Measurements from ENCODE around the gene OPRD1.

Gene OPRD1

DNA sequence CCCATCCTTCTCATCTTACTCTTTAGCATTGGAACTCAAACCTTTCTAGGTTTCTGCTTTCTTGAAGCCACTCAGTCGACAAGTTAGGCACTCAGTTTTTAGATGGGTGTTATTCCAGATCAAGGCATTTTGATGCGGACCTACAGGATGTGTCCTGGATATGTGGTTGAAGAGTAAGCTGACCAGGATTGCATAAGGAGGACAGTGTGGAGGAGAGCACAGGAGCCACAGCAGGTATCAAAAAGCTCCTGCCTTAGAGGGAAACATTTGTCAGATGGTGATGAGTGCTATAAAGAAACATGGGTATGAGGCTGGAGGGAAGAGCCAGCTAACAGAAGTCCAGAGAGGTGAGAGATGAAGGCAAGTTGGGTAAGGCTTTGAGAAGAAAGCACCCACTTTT lies 33.9 kb upstream of the OPRD1 start:
- TF ChIP-seq, protein P1, sequence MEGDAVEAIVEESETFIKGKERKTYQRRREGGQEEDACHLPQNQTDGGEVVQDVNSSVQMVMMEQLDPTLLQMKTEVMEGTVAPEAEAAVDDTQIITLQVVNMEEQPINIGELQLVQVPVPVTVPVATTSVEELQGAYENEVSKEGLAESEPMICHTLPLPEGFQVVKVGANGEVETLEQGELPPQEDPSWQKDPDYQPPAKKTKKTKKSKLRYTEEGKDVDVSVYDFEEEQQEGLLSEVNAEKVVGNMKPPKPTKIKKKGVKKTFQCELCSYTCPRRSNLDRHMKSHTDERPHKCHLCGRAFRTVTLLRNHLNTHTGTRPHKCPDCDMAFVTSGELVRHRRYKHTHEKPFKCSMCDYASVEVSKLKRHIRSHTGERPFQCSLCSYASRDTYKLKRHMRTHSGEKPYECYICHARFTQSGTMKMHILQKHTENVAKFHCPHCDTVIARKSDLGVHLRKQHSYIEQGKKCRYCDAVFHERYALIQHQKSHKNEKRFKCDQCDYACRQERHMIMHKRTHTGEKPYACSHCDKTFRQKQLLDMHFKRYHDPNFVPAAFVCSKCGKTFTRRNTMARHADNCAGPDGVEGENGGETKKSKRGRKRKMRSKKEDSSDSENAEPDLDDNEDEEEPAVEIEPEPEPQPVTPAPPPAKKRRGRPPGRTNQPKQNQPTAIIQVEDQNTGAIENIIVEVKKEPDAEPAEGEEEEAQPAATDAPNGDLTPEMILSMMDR (IDR thresholded peaks at IDR 0.05) = no peak
- no peak overlapping the region for H3K27ac ChIP-seq
- DNase-seq (ENCODE audit: low spot score) = no peak
- no peak overlapping the region for H3K4me3 ChIP-seq

DNA sequence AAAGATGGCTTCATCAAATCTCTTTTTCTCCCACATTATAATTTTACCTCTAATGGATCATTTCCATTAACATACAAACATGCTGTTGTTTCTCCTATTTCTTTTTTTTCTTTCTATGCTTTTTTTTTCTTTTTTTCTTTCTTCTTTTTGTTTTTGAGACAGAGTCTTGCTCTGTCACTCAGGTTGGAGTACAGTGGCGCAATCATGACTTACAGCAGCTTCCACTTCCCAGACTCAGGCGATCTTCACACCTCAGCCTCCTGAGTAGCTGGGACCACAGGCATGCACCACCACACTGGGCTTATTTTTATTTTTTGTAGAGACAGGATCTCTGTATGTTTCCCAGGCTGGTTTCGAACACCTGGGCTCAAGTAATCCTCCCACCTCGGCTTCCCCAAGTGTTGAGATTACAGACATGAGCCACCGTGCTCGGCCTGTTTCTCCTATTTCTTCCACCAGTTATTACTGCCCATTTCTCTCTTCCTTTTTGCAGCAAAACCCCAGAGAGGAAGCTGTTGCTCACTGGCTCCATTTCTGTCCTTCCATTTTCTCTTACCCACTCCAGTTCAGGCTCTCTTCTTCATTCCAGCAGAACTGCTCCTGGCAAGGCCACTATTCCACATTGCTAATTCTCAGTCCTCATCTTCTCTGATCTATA lies 32.1 kb upstream of the OPRD1 start:
- TF ChIP-seq, protein P1 (IDR thresholded peaks at IDR 0.05) = no peak
- Histone ChIP-seq H3K4me3 (no peak overlapping the region), H3K27ac (no peak overlapping the region)
- no peak for DNase-seq (ENCODE audit: low spot score)

DNA sequence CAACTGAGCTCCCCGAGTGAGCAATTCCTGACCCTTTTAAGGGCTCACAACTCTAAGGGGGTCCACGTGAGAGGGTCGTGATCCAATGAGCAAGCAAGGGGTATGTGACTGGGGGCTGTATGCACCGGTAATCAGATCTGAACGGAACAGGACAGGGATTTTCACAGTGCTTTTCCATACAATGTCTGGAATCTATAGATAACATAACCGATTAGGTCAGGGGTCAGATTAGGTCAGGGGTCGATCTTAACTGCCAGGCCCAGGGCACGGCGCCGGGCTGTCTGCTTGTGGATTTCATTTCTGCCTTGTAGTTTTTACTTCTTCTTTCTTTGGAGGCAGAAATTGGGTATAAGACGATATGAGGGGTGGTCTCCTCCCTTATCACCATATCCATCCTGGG lies 30.7 kb upstream of the OPRD1 start:
- Histone ChIP-seq H3K4me3 (no peak overlapping the region), H3K27ac (no peak overlapping the region)
- no peak for DNase-seq (ENCODE audit: low spot score)
- TF ChIP-seq, protein P1 (IDR thresholded peaks at IDR 0.05) = no peak

DNA sequence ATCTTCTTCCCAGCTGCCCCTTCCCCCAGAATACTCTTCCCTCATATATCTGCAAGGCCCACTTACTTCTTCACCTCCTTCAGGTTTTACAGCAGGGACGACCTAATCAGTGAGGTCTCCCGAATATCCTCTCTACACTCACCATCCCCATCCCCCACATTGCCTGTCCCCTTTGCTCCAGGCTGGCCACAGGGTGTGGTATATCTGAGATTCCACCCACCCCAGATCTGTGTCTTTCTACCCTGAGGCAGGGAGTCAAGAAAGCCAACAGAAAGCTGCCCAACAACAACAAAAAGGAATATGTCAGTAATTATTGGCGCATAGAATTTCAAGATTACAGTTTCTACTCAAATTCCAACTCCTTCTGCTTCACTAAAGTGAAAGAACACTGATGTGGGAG lies 30.0 kb upstream of the OPRD1 start:
- no peak overlapping the region for H3K4me3 ChIP-seq
- no peak overlapping the region for H3K27ac ChIP-seq
- TF ChIP-seq, protein P1 (IDR thresholded peaks at IDR 0.05) = no peak
- DNase-seq (ENCODE audit: low spot score) = no peak

DNA sequence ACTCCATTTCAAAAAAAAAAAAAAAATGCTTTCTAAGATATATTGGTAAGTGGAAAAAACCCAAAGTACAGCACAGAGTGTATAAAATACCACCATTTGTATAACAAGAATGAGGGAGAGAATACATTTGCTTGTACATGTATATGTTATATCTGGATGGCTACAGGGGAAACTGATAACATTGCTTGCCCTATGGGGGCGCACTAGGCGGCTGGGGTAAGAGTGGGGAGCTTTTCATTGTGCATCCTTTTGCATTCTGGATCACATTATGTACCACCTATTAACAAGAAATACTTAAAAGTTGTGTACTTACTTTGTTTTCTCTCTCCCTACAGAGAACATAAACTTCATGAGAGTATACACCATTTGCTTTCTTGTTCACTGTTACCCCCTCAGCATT lies 28.6 kb upstream of the OPRD1 start:
- no peak overlapping the region for H3K27ac ChIP-seq
- H3K4me3 ChIP-seq = no peak overlapping the region
- TF ChIP-seq, protein P1 (IDR thresholded peaks at IDR 0.05) = no peak
- no peak for DNase-seq (ENCODE audit: low spot score)

DNA sequence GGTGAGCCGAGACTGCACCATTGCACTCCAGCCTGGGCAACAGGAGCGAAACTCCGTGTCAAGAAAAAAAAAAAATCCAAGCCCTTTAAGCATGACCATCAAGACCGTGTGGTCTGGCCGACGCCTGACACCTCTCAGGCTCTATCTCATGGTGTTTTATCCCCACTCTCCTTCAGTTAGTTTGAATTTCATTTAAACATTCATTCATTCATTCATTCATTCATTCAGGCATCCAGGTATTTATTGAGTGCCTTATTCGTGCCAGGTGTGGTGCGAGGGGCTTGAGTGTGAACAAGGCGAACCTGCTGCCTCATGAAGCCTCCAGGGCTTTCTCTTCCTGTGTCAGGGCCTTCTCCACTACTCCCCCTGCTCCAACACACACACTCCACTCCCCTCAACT lies 22.6 kb upstream of the OPRD1 start:
- Histone ChIP-seq H3K4me3 (no peak overlapping the region), H3K27ac (no peak overlapping the region)
- TF ChIP-seq, protein P1 (IDR thresholded peaks at IDR 0.05) = no peak
- DNase-seq (ENCODE audit: low spot score) = no peak

DNA sequence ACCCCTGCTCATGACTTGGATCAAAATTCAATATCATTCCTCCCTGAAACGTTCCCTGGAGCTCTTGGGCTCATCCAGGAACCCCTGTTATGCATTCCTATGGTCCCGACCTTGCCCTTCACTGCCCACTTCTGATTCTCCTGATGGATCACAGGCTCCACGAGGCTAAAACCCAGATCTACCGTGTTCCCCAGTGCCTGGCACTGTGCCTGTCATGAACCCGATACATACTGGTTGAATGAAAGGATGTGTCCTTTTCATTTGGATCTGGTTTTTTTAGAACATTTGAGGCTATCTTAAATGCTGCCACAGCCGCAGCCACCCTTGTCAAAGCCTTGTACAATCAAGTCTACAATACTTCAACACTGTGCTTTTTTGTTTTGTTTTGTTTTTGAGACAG lies 22.2 kb upstream of the OPRD1 start:
- no peak overlapping the region for H3K4me3 ChIP-seq
- TF ChIP-seq, protein P1 (IDR thresholded peaks at IDR 0.05) = no peak
- no peak overlapping the region for H3K27ac ChIP-seq
- no peak for DNase-seq (ENCODE audit: low spot score)
